GM12878 (cell line): ENCODE data around the gene COX18. TPM values are rescaled to one million over a fixed set of nuclear protein-coding genes. Genes with fewer than 3 reads are reported as not detected.

Experiments used
- ATAC-seq: fragments of 200-7000 bp; cut with Tn5 transposase; 3 replicates; pipeline ENCODE4 v1.9.1; 2020; ENCODE audit warnings: mild to moderate bottlenecking, moderate library complexity
- BruUV-seq: library from RNA; stranded (reverse); fragments of 400-500 nt; replicated peaks from 2 replicates; lab custom pipeline; 2021; lab: Mats Ljungman, UMichigan
- CTCF ChIA-PET: fragments of 300-600 bp; sonication (Branson Sonifier 250); formaldehyde crosslinking; extraction: SDS; loops from one replicate; lab custom pipeline; 2021; ENCODE audit warnings: inconsistent platforms; lab: Yijun Ruan, JAX
- POLR2A ChIA-PET: fragments of 350-600 bp; formaldehyde crosslinking; extraction: SDS; loops from one replicate; lab custom pipeline; 2021; ENCODE audit warnings: inconsistent platforms; lab: Charles Lee
- RAD21 ChIA-PET: fragments of 300-600 bp; sonication (Branson Sonifier 250); formaldehyde crosslinking; loops from one replicate; lab custom pipeline; 2023; ENCODE audit warnings: antibody characterized with exemption; ENCODE audit not compliant: unreplicated experiment; lab: Charles Lee
- SMC1A ChIA-PET: fragments of 300-600 bp; sonication (Branson Sonifier 250); formaldehyde crosslinking; loops from one replicate; lab custom pipeline; 2023; ENCODE audit not compliant: unreplicated experiment, uncharacterized antibody; lab: Charles Lee
- DNase-seq: peaks from one replicate; pipeline ENCODE4 v3.0.0-alpha.2; 2011; ENCODE audit warnings: low read depth, low spot score
- FAIRE-seq: peaks from 3 replicates; lab custom pipeline; 2011; peaks lifted over from hg19 to GRCh38; lab: Jason Lieb, UNC
- H2AFZ ChIP-seq: 2 replicates; pipeline ENCODE4 v1.6.0; 2011; ENCODE audit warnings: low read depth, low read length, control low read depth; ENCODE audit not compliant: control insufficient read depth
- H3K27ac ChIP-seq: 2 replicates; pipeline ENCODE4 v1.5.1; 2011; ENCODE audit warnings: control low read depth; ENCODE audit not compliant: control insufficient read depth, insufficient read depth
- H3K27me3 ChIP-seq, 2 experiments: replicated peaks in 1 of 2; 2 replicates each; pipeline versions ENCODE4 v1.6.0 to v1.6.1; 2011; ENCODE audit warnings: low read length in 1 of 2; ENCODE audit not compliant: control insufficient read depth in 2 of 2, insufficient read depth in 2 of 2
- H3K36me3 ChIP-seq, 2 experiments: 2 replicates each; pipeline ENCODE4 v1.5.1; 2011; ENCODE audit warnings: low read length in 1 of 2; ENCODE audit not compliant: control insufficient read depth in 2 of 2, insufficient read depth in 2 of 2
- H3K4me1 ChIP-seq: 2 replicates; pipeline ENCODE4 v1.6.1; 2011; ENCODE audit warnings: mild to moderate bottlenecking, low read length, moderate library complexity, mixed read lengths; ENCODE audit not compliant: control insufficient read depth, insufficient read depth
- H3K4me2 ChIP-seq: 2 replicates; pipeline ENCODE4 v1.6.0; 2011; ENCODE audit warnings: control low read depth; ENCODE audit not compliant: control insufficient read depth, insufficient read depth
- H3K4me3 ChIP-seq: fragments of 200-600 bp; sonication (generic); 2 replicates; pipeline ENCODE4 v1.5.1; 2016
- H3K79me2 ChIP-seq: 2 replicates; pipeline ENCODE4 v1.6.0; 2011; ENCODE audit warnings: low read length; ENCODE audit not compliant: control insufficient read depth, insufficient read depth
- H3K9ac ChIP-seq: 2 replicates; pipeline ENCODE4 v1.8.0; 2011; ENCODE audit warnings: low read length, control low read depth, mixed read lengths; ENCODE audit not compliant: control insufficient read depth, insufficient read depth
- H3K9me3 ChIP-seq: replicated peaks from 3 replicates; pipeline ENCODE4 v1.5.1; 2011; ENCODE audit warnings: mild to moderate bottlenecking, low read length; ENCODE audit not compliant: control insufficient read depth, insufficient read depth
- H4K20me1 ChIP-seq: 2 replicates; pipeline ENCODE4 v1.6.0; 2011; ENCODE audit not compliant: control insufficient read depth, insufficient read depth
- ATF2 ChIP-seq: IDR thresholded peaks from 2 replicates; pipeline ENCODE4 v1.6.1; 2012; ENCODE audit warnings: low read length, inconsistent platforms
- CBFB ChIP-seq: IDR thresholded peaks from 2 replicates; pipeline ENCODE4 v1.6.1; 2016; ENCODE audit warnings: antibody characterized with exemption, low read depth
- CREB1 ChIP-seq: IDR thresholded peaks from 2 replicates; pipeline ENCODE4 v1.6.1; 2012; ENCODE audit warnings: low read depth, mild to moderate bottlenecking, inconsistent platforms
- FOXM1 ChIP-seq: IDR thresholded peaks from 2 replicates; pipeline ENCODE4 v1.6.1; 2012; ENCODE audit warnings: low read depth, mild to moderate bottlenecking, inconsistent platforms, low read length, moderate library complexity
- GABPA ChIP-seq: IDR thresholded peaks from 2 replicates; pipeline ENCODE4 v1.6.1; 2014; ENCODE audit warnings: antibody characterized with exemption, low read depth, mild to moderate bottlenecking, inconsistent platforms
- NFYB ChIP-seq: IDR thresholded peaks from 2 replicates; pipeline ENCODE4 v1.6.1; 2011; ENCODE audit warnings: low read depth, mild to moderate bottlenecking, low read length, improper control_type of control experiment, moderate library complexity; ENCODE audit not compliant: insufficient read depth
- RELA ChIP-seq: fragments of 450-650 bp; IDR thresholded peaks from 2 replicates; pipeline ENCODE4 v1.8.0; 2014; ENCODE audit warnings: borderline replicate concordance; ENCODE audit not compliant: partially characterized antibody
- SPI1 ChIP-seq: IDR thresholded peaks from 2 replicates; pipeline ENCODE4 v1.6.1; 2011; ENCODE audit warnings: low read depth, mild to moderate bottlenecking, low read length, moderate library complexity, borderline replicate concordance; ENCODE audit not compliant: insufficient read depth
- YY1 ChIP-seq: IDR thresholded peaks from 2 replicates; pipeline ENCODE4 v1.6.1; 2011; ENCODE audit warnings: low read depth, mild to moderate bottlenecking, low read length
- ZNF592 ChIP-seq: fragments of 450-650 bp; IDR thresholded peaks from 2 replicates; pipeline ENCODE4 v1.6.1; 2017; ENCODE audit warnings: mild to moderate bottlenecking, moderate library complexity
- WGBS: methylation state at CpG from one replicate; pipeline ENCODE4 v1.1.6; 2016; ENCODE audit warnings: low lambda C conversion rate; ENCODE audit not compliant: insufficient replicate concordance, insufficient coverage; ENCODE audit errors: missing lambda C conversion rate; 5-methylcytosine and 5-hydroxymethylcytosine counted together
- in situ Hi-C: fragments of 300-500 bp; cut with MboI; formaldehyde crosslinking; loops from 9 replicates; pipeline ENCODE4 v1.14.3; 2018; ENCODE audit warnings: mixed read lengths
- intact Hi-C: fragments of 100-400 bp; cut with micrococcal nuclease; formaldehyde crosslinking; loops from one replicate; pipeline ENCODE4 v1.14.2; 2022; ENCODE audit not compliant: unreplicated experiment
- polyA plus RNA-seq, 11 experiments: library from polyadenylated mRNA; depleted of rRNA in 4 of 11; unstranded in 6 of 11; stranded (reverse) in 5 of 11; fragments of >200 nt; fragmentation: Nextera tagmentation in 4 of 11; fragmentation: Illumina TruSeq in 1 of 11; extraction: Ambion mirVana in 4 of 11; extraction: Trizol in 1 of 11; gene quantifications; 1 replicate in 1 of 11; 2 replicates in 10 of 11; pipeline versions ENCODE4 v1.2.1 to v1.2.3, GENCODE V29; 2011 to 2016; ENCODE audit warnings: inconsistent platforms in 2 of 11, missing spikeins in 2 of 11, low read depth in 1 of 11
- total RNA-seq, 4 experiments: library from RNA; depleted of rRNA in 3 of 4; stranded (reverse); fragments of >200 nt in 3 of 4; fragmentation: Illumina TruSeq in 1 of 4; extraction: Trizol in 1 of 4; gene quantifications; 2 replicates each; pipeline versions ENCODE4 v1.2.1 to v1.2.3, GENCODE V29; 2013 to 2021

Gene COX18
- total and polyA plus RNA-seq, 10 of the 15 experiments (the other 5 are each of a cell fraction or from before 2014, with no cell fraction given) = 7.2 to 36.4 (median 17.7) TPM

DNA sequence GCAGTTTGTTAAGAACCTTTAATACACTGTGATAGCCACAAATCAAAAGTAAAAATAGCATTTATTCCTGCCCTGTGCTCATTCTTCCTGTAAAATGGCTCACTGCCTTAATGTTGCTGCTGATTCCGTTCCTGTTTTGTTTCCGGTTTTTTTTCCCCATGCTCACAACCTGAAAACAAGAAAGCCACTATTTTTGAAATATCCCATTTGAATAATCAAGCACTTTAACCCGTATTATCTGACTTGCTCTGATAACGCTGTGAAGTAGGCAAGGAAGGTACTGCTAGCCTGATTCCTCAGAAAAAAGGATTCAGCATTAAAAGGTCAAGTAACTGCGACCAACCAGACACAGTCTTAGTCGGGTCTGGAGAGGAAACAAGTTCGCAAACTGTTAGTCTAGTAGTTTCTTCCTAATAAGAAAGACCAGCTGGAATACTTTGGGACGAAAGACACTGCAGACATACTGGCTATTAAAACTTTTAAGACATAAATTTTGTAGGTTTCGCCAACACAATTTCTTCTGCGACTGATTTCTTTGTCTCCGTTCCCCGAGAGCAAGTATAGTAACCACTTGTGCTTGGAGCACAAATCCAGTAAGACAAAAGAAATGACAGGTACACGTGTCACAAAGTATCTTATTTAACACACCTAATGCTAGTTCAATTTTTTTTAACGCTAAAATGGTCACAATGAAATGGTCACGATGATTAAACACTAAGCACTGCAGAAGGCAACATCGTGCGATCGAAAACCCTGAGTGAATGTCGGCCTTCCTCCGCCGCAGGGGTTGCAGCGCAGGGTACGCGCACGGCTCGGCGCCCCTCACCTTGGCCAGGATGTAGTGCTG is 802 bp downstream of the COX18 start:
- peaks cover 29% of the 10 kb centered on the region for H3K79me2 ChIP-seq
- SMC1A ChIA-PET = interaction anchor here (2.3 to 2.4 kb wide), 2 partner anchors 112 to 187 kb away, joined by 6 to 16 read pairs; no protein-coding TSS in a partner anchor
- BruUV-seq = TSS peak; percentile 83
- peaks cover 4% of the 10 kb centered on the region; the same call in 1 of the 2 replicates for H3K4me1 ChIP-seq
- peak overlapping the region; percentile 75 for H3K4me3 ChIP-seq
- H3K9ac ChIP-seq = peak overlapping the region; percentile 85
- POLR2A ChIA-PET = interaction anchor here (0.6 to 5.2 kb wide), 3 partner anchors 172 to 502 kb away, joined by 3 to 27 read pairs (median 4); partner anchors contain the start of gene ANKRD17
- no peaks in the 10 kb centered on the region for H3K27me3 ChIP-seq
- intact Hi-C loops = loop anchor here (1.0 to 2.0 kb wide), 2 partner anchors 62 to 191 kb away; no protein-coding TSS in a partner anchor
- H2AFZ ChIP-seq = peak overlapping the region; percentile 84
- 1% methylated on average over 27 of the region's 27 CpGs for WGBS
- RAD21 ChIA-PET = interaction anchor here (0.9 to 3.4 kb wide), 3 partner anchors 11 to 188 kb away, joined by 4 to 15 read pairs (median 4); no protein-coding TSS in a partner anchor
- H3K27ac ChIP-seq = peak overlapping the region; percentile 97
- CTCF ChIA-PET = interaction anchor here (1.1 kb wide), 1 partner anchor 11 kb away, joined by 3 read pairs; no protein-coding TSS in a partner anchor
- H3K36me3 ChIP-seq = peaks cover 0 to 14% of the 10 kb centered on the region in 2 experiments; a peak in 3 of 4 replicates
- no peaks in the 10 kb centered on the region for H3K9me3 ChIP-seq
- in situ Hi-C loops = loop anchor here (25.0 kb wide), 1 partner anchor 1094 kb away; the partner anchor contains the start of gene MTHFD2L
- H4K20me1 ChIP-seq = no peaks in the 10 kb centered on the region
- DNase-seq = peak; percentile 17
- ATAC-seq = peak; percentile 24
- H3K4me2 ChIP-seq = peak overlapping the region; percentile 78
- peak; percentile 68 for FAIRE-seq
- peak; percentile 8; the same call in 1 of the 2 replicates for TF ChIP-seq GABPA
- 0 out of 2 replicates have a peak, but pooled peaks have one; percentile 6 for TF ChIP-seq ATF2
- TF ChIP-seq RELA = no peak
- no peak for TF ChIP-seq ZNF592
- TF ChIP-seq FOXM1 = 0 out of 2 replicates have a peak, but pooled peaks have one; percentile 13
- TF ChIP-seq YY1 = peak; percentile 41; the same call in 1 of the 2 replicates
- TF ChIP-seq CREB1 = 0 out of 2 replicates have a peak, but pooled peaks have one; percentile 5
- peak; percentile 9; the same call in 1 of the 2 replicates for TF ChIP-seq CBFB
- TF ChIP-seq SPI1 = peak; percentile 22; the same call in 1 of the 2 replicates
- no peak for TF ChIP-seq NFYB
